IMR-90 (cell line): Measurements from ENCODE around the gene SLC6A20. TPM values are rescaled to one million over a fixed set of nuclear protein-coding genes. Genes with fewer than 3 reads are reported as not detected.

ENCODE experiments used
- ATAC-seq: fragments of 200-7000 bp; cut with Tn5 transposase; 2 replicates; pipeline ENCODE4 v1.9.1; 2020; ENCODE audit warnings: low read depth, mild to moderate bottlenecking, moderate library complexity
- BruUV-seq: library from RNA; stranded (reverse); fragments of 400-500 nt; replicated peaks from 2 replicates; lab custom pipeline; 2021; lab: Mats Ljungman, UMichigan
- CTCF ChIA-PET: fragments of 300-600 bp; formaldehyde crosslinking; extraction: SDS; loops from one replicate; lab custom pipeline; 2021; ENCODE audit warnings: antibody characterized with exemption; lab: Yijun Ruan, JAX
- POLR2A ChIA-PET: fragments of 300-600 bp; sonication (Branson Sonifier 250); formaldehyde crosslinking; loops from one replicate; lab custom pipeline; 2022; ENCODE audit warnings: antibody characterized with exemption; ENCODE audit not compliant: unreplicated experiment; lab: Charles Lee
- DNase-seq: peaks from one replicate; pipeline ENCODE4 v3.0.0; 2013
- H2AFZ ChIP-seq: replicated peaks from 2 replicates; pipeline ENCODE3; 2013; ENCODE audit warnings: low read length, mild to moderate bottlenecking; ENCODE audit not compliant: poor library complexity
- H2AK5ac ChIP-seq: 2 replicates; pipeline ENCODE4 v1.6.1; 2013; ENCODE audit warnings: low read depth, low read length, inconsistent platforms
- H2AK9ac ChIP-seq: replicated peaks from 2 replicates; pipeline ENCODE3; 2013; ENCODE audit warnings: mild to moderate bottlenecking, low read depth, low read length, moderate library complexity; ENCODE audit not compliant: poor library complexity
- H2BK120ac ChIP-seq: 2 replicates; pipeline ENCODE4 v1.6.1; 2013; ENCODE audit warnings: low read depth, low read length, inconsistent platforms
- H2BK15ac ChIP-seq: 3 replicates; pipeline ENCODE4 v1.6.1; 2013; ENCODE audit warnings: low read depth, low read length, inconsistent platforms
- H2BK20ac ChIP-seq: 2 replicates; pipeline ENCODE4 v1.6.1; 2013; ENCODE audit warnings: low read depth, mild to moderate bottlenecking, inconsistent platforms, low read length, moderate library complexity
- H2BK5ac ChIP-seq: 2 replicates; pipeline ENCODE4 v1.6.1; 2013; ENCODE audit warnings: mild to moderate bottlenecking, low read depth, low read length, inconsistent platforms; ENCODE audit not compliant: poor library complexity, severe bottlenecking
- H3K14ac ChIP-seq: replicated peaks from 2 replicates; pipeline ENCODE4 v1.6.1; 2013; ENCODE audit warnings: low read depth, low read length, inconsistent platforms
- H3K18ac ChIP-seq: 2 replicates; pipeline ENCODE4 v1.6.1; 2013; ENCODE audit warnings: low read depth, low read length, control low read depth
- H3K23ac ChIP-seq: 2 replicates; pipeline ENCODE4 v1.6.1; 2013; ENCODE audit warnings: low read depth, low read length, inconsistent platforms
- H3K27ac ChIP-seq: 2 replicates; pipeline ENCODE4 v1.5.1; 2013; ENCODE audit warnings: mild to moderate bottlenecking, control low read depth, low read length; ENCODE audit not compliant: insufficient read depth
- H3K27me3 ChIP-seq: 2 replicates; pipeline ENCODE4 v1.6.1; 2013; ENCODE audit warnings: low read length; ENCODE audit not compliant: control insufficient read depth, insufficient read depth
- H3K36me3 ChIP-seq: 2 replicates; pipeline ENCODE4 v1.6.1; 2013; ENCODE audit warnings: low read length, mixed read lengths; ENCODE audit not compliant: control insufficient read depth, insufficient read depth
- H3K4ac ChIP-seq: 2 replicates; pipeline ENCODE4 v1.6.1; 2013; ENCODE audit warnings: low read depth, low read length, inconsistent platforms
- H3K4me1 ChIP-seq: 2 replicates; pipeline ENCODE4 v1.6.1; 2013; ENCODE audit warnings: low read length, mixed read lengths; ENCODE audit not compliant: control insufficient read depth, insufficient read depth
- H3K4me2 ChIP-seq: 2 replicates; pipeline ENCODE4 v1.6.1; 2013; ENCODE audit warnings: low read depth, mild to moderate bottlenecking, control low read depth, low read length, moderate library complexity
- H3K4me3 ChIP-seq: 2 replicates; pipeline ENCODE4 v1.5.1; 2013; ENCODE audit warnings: low read depth, mild to moderate bottlenecking, control low read depth, low read length, moderate library complexity; ENCODE audit not compliant: insufficient read depth
- H3K56ac ChIP-seq: 2 replicates; pipeline ENCODE4 v1.6.1; 2013; ENCODE audit warnings: low read length, inconsistent platforms; ENCODE audit not compliant: insufficient read depth; ENCODE audit errors: extremely low read depth
- H3K79me1 ChIP-seq, 2 experiments: 2 replicates each; pipeline ENCODE4 v1.6.1; 2013; ENCODE audit warnings: low read length in 2 of 2, inconsistent platforms in 1 of 2, low read depth in 1 of 2
- H3K9ac ChIP-seq: 2 replicates; pipeline ENCODE4 v1.6.1; 2013; ENCODE audit warnings: low read depth, low read length, control low read depth
- H3K9me1 ChIP-seq: 2 replicates; pipeline ENCODE4 v1.6.1; 2013; ENCODE audit warnings: low read length, inconsistent platforms; ENCODE audit not compliant: insufficient read depth
- H3K9me3 ChIP-seq: 2 replicates; pipeline ENCODE4 v1.6.1; 2013; ENCODE audit warnings: low read length; ENCODE audit not compliant: control insufficient read depth, insufficient read depth
- H4K20me1 ChIP-seq: 2 replicates; pipeline ENCODE4 v1.6.1; 2013; ENCODE audit warnings: low read length, inconsistent platforms; ENCODE audit not compliant: insufficient read depth
- H4K5ac ChIP-seq: 2 replicates; pipeline ENCODE4 v1.6.1; 2013; ENCODE audit warnings: mild to moderate bottlenecking, low read depth, low read length, control low read depth
- H4K8ac ChIP-seq, 2 experiments: 2 replicates each; pipeline ENCODE4 v1.6.1; 2013; ENCODE audit warnings: low read depth in 2 of 2, low read length in 2 of 2, control low read depth in 1 of 2, inconsistent platforms in 1 of 2
- H4K91ac ChIP-seq: 2 replicates; pipeline ENCODE4 v1.6.1; 2013; ENCODE audit warnings: low read depth, low read length, inconsistent platforms; ENCODE audit not compliant: insufficient read depth
- BHLHE40 ChIP-seq: fragments of 150-350 bp; IDR thresholded peaks from 2 replicates; pipeline ENCODE4 v1.6.1; 2016; ENCODE audit warnings: mild to moderate bottlenecking, low read depth, low read length
- CEBPB ChIP-seq: IDR thresholded peaks from 2 replicates; pipeline ENCODE4 v1.6.1; 2012; ENCODE audit warnings: low read depth, low read length, improper control_type of control experiment
- CHD1 ChIP-seq: IDR thresholded peaks from 2 replicates; pipeline ENCODE4 v1.6.1; 2012; ENCODE audit warnings: low read depth, low read length, improper control_type of control experiment
- FOS ChIP-seq: fragments of 150-350 bp; IDR thresholded peaks from 2 replicates; pipeline ENCODE4 v1.6.1; 2016; ENCODE audit warnings: low read depth, low read length
- MAFK ChIP-seq: IDR thresholded peaks from 2 replicates; pipeline ENCODE4 v1.6.1; 2012; ENCODE audit warnings: low read depth, low read length, improper control_type of control experiment
- MAZ ChIP-seq: IDR thresholded peaks from 2 replicates; pipeline ENCODE4 v1.6.1; 2012; ENCODE audit warnings: low read depth, mild to moderate bottlenecking, low read length, improper control_type of control experiment, moderate library complexity, borderline replicate concordance
- MXI1 ChIP-seq: IDR thresholded peaks from 2 replicates; pipeline ENCODE4 v1.6.1; 2012; ENCODE audit warnings: low read depth, mild to moderate bottlenecking, low read length, moderate library complexity, borderline replicate concordance
- NFE2L2 ChIP-seq: fragments of 150-350 bp; IDR thresholded peaks from 2 replicates; pipeline ENCODE4 v1.6.1; 2016; ENCODE audit warnings: low read depth, mild to moderate bottlenecking, low read length
- POLR2A ChIP-seq: IDR thresholded peaks from 2 replicates; pipeline ENCODE4 v1.6.1; 2012; ENCODE audit warnings: mild to moderate bottlenecking, low read depth, low read length
- RAD21 ChIP-seq: IDR thresholded peaks from 2 replicates; pipeline ENCODE4 v1.6.1; 2012; ENCODE audit warnings: low read length, improper control_type of control experiment
- RCOR1 ChIP-seq: IDR thresholded peaks from 2 replicates; pipeline ENCODE4 v1.6.1; 2012; ENCODE audit warnings: mild to moderate bottlenecking, low read length, improper control_type of control experiment; ENCODE audit not compliant: insufficient replicate concordance
- RFX5 ChIP-seq: IDR thresholded peaks from 2 replicates; pipeline ENCODE4 v1.8.0; 2012; ENCODE audit warnings: low read depth, mild to moderate bottlenecking, low read length, moderate library complexity
- SMC3 ChIP-seq: fragments of 150-350 bp; IDR thresholded peaks from 2 replicates; pipeline ENCODE4 v1.6.1; 2016; ENCODE audit warnings: low read depth, mild to moderate bottlenecking, antibody characterized with exemption, low read length, moderate library complexity
- WGBS, 2 experiments: methylation state at CpG; one replicate each; pipeline versions ENCODE4 v1.1.5 to v1.1.7; 2013; ENCODE audit warnings: missing lambda C conversion rate in 2 of 2; ENCODE audit not compliant: insufficient read length in 1 of 2; ENCODE audit errors: extremely low coverage in 2 of 2; 5-methylcytosine and 5-hydroxymethylcytosine counted together
- dilution Hi-C: fragments of 300-500 bp; cut with HindIII; formaldehyde crosslinking; loops from one replicate; pipeline ENCODE4 v1.14.3; 2018; ENCODE audit warnings: low sequenced_read_pairs; ENCODE audit not compliant: unreplicated experiment
- in situ Hi-C: fragments of 300-500 bp; cut with MboI; formaldehyde crosslinking; loops from 3 replicates; pipeline ENCODE4 v1.14.3; 2019; ENCODE audit warnings: low sequenced_read_pairs, inconsistent platforms, mixed read lengths
- intact Hi-C: fragments of 100-400 bp; cut with micrococcal nuclease; formaldehyde crosslinking; loops from 2 replicates; pipeline ENCODE4 v1.10.0; 2022
- polyA plus RNA-seq, 3 experiments: library from polyadenylated mRNA; depleted of rRNA; stranded (reverse); fragments of >200 nt; gene quantifications; 2 replicates each; pipeline ENCODE4 v1.2.3, GENCODE V29; 2012; ENCODE audit warnings: low replicate concordance in 1 of 3
- total RNA-seq: library from RNA; depleted of rRNA; stranded (reverse); fragments of >200 nt; gene quantifications from 2 replicates; pipeline ENCODE4 v1.2.3, GENCODE V29; 2012
- TF ChIP-seq, protein P1 (sequence below): conservative IDR thresholded peaks from 2 replicates; pipeline ENCODE4 v1.5.1; 2012; ENCODE audit warnings: mild to moderate bottlenecking, low read depth, low read length, improper control_type of control experiment
- TF ChIP-seq, protein P2 (sequence below): fragments of 150-350 bp; IDR thresholded peaks from 2 replicates; pipeline ENCODE4 v1.6.1; 2016; ENCODE audit warnings: low read depth, mild to moderate bottlenecking, low read length, moderate library complexity, borderline replicate concordance
- TF ChIP-seq, protein P3 (sequence below): fragments of 150-350 bp; IDR thresholded peaks from 2 replicates; pipeline ENCODE4 v1.6.1; 2017; ENCODE audit warnings: mild to moderate bottlenecking, antibody characterized with exemption, low read length, low read depth

SLC6A20 gene
- total and polyA plus RNA-seq, 2 of the 4 experiments (the other 2 are of a cell fraction), result not detected

DNA sequence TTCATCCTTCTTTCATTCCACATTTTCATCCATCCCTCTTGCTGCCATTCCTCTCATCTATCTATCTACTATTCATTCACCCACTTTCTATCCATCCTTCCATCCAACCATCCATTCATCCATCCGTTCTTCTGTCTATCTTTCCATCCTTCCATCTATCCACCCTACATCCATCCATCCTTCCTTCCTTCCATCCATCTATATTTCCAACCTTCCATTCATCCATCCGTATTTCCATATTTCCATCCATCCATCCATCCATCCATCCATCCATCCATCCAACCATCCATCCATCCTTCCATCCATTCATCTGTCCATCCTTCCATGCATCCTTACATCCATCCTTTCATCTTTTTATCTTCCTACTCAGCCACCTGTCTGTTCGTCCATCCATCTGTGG lies 14.0 kb downstream of the SLC6A20 start:
- Histone ChIP-seq H2AK5ac (no peak overlapping the region), H3K4me1 (no peaks in the 10 kb centered on the region), H3K23ac (no peak overlapping the region), H2AK9ac (no peak overlapping the region), H3K9me1 (no peaks in the 10 kb centered on the region), H3K36me3 (no peaks in the 10 kb centered on the region), H4K8ac (no peak overlapping the region), H4K20me1 (no peaks in the 10 kb centered on the region), H2BK15ac (no peak overlapping the region), H2BK120ac (no peak overlapping the region), H3K18ac (no peak overlapping the region), H3K4me3 (no peak overlapping the region), H3K56ac (no peak overlapping the region), H3K14ac (no peak overlapping the region), H4K91ac (no peak overlapping the region), H2AFZ (no peak overlapping the region), H3K4ac (no peak overlapping the region), H2BK5ac (no peak overlapping the region), H3K27ac (no peak overlapping the region), H3K9me3 (peaks cover 7% of the 10 kb centered on the region), H4K5ac (no peak overlapping the region), H3K9ac (no peak overlapping the region), H3K4me2 (no peak overlapping the region), H3K27me3 (peaks cover 66% of the 10 kb centered on the region), H2BK20ac (no peak overlapping the region), H3K79me1 (no peaks in the 10 kb centered on the region)
- dilution Hi-C loops (no loop called here), in situ Hi-C loops (no loop called here), intact Hi-C loops (no loop called here)
- ChIA-PET CTCF (no interaction called here), POLR2A (no interaction called here)
- 54 to 100% methylated on average over 2 to 3 of the region's 3 CpGs for WGBS, 2 experiments
- BruUV-seq, result no TSS peak
- DNase-seq (no peak), ATAC-seq (no peak)
- no peak for TF ChIP-seq NFE2L2
- TF ChIP-seq RFX5, result no peak
- no peak for TF ChIP-seq CHD1
- TF ChIP-seq SMC3, result no peak
- no peak for TF ChIP-seq CEBPB
- TF ChIP-seq RAD21, result no peak
- TF ChIP-seq RCOR1, result no peak
- TF ChIP-seq POLR2A, result no peak
- TF ChIP-seq, protein P1, sequence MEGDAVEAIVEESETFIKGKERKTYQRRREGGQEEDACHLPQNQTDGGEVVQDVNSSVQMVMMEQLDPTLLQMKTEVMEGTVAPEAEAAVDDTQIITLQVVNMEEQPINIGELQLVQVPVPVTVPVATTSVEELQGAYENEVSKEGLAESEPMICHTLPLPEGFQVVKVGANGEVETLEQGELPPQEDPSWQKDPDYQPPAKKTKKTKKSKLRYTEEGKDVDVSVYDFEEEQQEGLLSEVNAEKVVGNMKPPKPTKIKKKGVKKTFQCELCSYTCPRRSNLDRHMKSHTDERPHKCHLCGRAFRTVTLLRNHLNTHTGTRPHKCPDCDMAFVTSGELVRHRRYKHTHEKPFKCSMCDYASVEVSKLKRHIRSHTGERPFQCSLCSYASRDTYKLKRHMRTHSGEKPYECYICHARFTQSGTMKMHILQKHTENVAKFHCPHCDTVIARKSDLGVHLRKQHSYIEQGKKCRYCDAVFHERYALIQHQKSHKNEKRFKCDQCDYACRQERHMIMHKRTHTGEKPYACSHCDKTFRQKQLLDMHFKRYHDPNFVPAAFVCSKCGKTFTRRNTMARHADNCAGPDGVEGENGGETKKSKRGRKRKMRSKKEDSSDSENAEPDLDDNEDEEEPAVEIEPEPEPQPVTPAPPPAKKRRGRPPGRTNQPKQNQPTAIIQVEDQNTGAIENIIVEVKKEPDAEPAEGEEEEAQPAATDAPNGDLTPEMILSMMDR, result no peak
- TF ChIP-seq MAFK, result no peak
- TF ChIP-seq BHLHE40, result no peak
- no peak for TF ChIP-seq MXI1
- TF ChIP-seq FOS, result no peak
- TF ChIP-seq, protein P2, sequence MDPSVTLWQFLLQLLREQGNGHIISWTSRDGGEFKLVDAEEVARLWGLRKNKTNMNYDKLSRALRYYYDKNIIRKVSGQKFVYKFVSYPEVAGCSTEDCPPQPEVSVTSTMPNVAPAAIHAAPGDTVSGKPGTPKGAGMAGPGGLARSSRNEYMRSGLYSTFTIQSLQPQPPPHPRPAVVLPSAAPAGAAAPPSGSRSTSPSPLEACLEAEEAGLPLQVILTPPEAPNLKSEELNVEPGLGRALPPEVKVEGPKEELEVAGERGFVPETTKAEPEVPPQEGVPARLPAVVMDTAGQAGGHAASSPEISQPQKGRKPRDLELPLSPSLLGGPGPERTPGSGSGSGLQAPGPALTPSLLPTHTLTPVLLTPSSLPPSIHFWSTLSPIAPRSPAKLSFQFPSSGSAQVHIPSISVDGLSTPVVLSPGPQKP, result no peak
- TF ChIP-seq MAZ, result no peak
- TF ChIP-seq, protein P3, sequence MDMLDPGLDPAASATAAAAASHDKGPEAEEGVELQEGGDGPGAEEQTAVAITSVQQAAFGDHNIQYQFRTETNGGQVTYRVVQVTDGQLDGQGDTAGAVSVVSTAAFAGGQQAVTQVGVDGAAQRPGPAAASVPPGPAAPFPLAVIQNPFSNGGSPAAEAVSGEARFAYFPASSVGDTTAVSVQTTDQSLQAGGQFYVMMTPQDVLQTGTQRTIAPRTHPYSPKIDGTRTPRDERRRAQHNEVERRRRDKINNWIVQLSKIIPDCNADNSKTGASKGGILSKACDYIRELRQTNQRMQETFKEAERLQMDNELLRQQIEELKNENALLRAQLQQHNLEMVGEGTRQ, result no peak
